Stimulated activated CD8-positive, alpha-beta memory T cell treated with anti-CD3 and anti-CD28 coated beads, Interleukin-7, amount 100 ng/mL, for 48 hours (primary cell): ENCODE results near the gene FOXI1.
"Not testable (repeated sequence)": the region's sequence is repeated elsewhere in the genome, so short reads cannot be mapped to it uniquely, and the experiment has no call there.

Experiments used
- DNase-seq, 2 donors: peaks; one replicate each; pipeline ENCODE4 v3.0.0-alpha.2; 2020; ENCODE audit warnings: low read depth in 1 of 2; ENCODE audit errors: extremely low read depth in 1 of 2

The FOXI1 gene

GRCh38 chr5:170092455-170093101, 13.1 kb upstream of the FOXI1 start:
- no peak for DNase-seq

GRCh38 chr5:170094329-170094728, 11.4 kb upstream of the FOXI1 start:
- DNase-seq, result not testable (repeated sequence)

- DNase-seq, result no peak
Measured at GRCh38 chr5:170095646-170096045, 10.1 kb upstream of the FOXI1 start.

- no peak for DNase-seq
Measured at GRCh38 chr5:170097934-170098333, 7.8 kb upstream of the FOXI1 start.

GRCh38 chr5:170100066-170100943, 5.4 kb upstream of the FOXI1 start:
- peak; percentile 9 to 45 for DNase-seq

GRCh38 chr5:170103447-170103846, 2.2 kb upstream of the FOXI1 start:
- no peak for DNase-seq

- no peak for DNase-seq
Measured at GRCh38 chr5:170104299-170104698, 1.4 kb upstream of the FOXI1 start.

GRCh38 chr5:170104710-170105109, 987 bp upstream of the FOXI1 start:
- DNase-seq, result no peak

- no peak for DNase-seq
Measured at GRCh38 chr5:170107674-170108073, 2.0 kb downstream of the FOXI1 start.

- DNase-seq, result no peak
Measured at GRCh38 chr5:170108266-170108785, 2.6 kb downstream of the FOXI1 start.

GRCh38 chr5:170109059-170110031, 3.6 kb downstream of the FOXI1 start:
- no peak for DNase-seq

- DNase-seq, result no peak
Measured at GRCh38 chr5:170110403-170111087, 4.8 kb downstream of the FOXI1 start.

- DNase-seq, result no peak
Measured at GRCh38 chr5:170111088-170111785, 5.5 kb downstream of the FOXI1 start.

GRCh38 chr5:170112876-170113521, 7.3 kb downstream of the FOXI1 start:
- DNase-seq, result no peak

GRCh38 chr5:170113522-170113900, 7.8 kb downstream of the FOXI1 start:
- DNase-seq, result no peak

GRCh38 chr5:170114271-170114670, 8.6 kb downstream of the FOXI1 start:
- no peak for DNase-seq

GRCh38 chr5:170115925-170116324, 10.2 kb downstream of the FOXI1 start:
- no peak for DNase-seq

- DNase-seq, result no peak
Measured at GRCh38 chr5:170117736-170118135, 12.0 kb downstream of the FOXI1 start.

- no peak for DNase-seq
Measured at GRCh38 chr5:170120576-170120975, 14.9 kb downstream of the FOXI1 start.
